ENCODE data around the gene ATAD3A.
"Not testable (repeated sequence)": the region's sequence is repeated elsewhere in the genome, so short reads cannot be mapped to it uniquely, and the experiment has no call there.

Gene ATAD3A

DNA sequence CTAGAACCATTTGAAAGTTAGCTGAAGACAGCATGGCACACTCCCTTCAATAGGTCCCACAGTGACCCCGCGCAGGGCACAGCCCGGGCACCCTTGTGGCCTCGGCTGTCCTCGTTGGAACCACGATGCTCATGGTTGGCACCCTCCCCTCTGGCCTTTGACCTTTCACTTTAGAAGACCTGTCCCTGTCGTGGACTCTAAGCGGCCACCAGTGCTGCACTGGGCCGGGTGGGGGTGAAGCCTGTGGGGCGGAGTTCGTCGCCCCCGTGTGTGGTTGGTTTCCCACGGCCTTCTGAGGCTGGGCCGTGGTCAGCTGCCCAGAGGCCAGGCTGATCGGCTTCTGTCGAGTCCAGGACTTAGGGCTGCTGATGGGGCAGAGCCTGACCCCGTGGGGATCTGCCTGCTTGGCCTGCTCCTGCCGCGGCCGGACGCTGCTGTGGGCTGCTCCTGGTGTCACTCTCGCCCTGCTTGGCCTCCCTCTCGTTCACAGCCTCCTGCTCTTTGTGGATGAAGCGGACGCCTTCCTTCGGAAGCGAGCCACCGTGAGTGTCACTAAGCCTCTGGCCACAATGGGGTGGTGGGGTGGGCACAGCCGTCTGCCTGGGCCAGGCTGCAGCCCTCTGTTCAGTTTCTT is 12.9 kb downstream of the ATAD3A start:
- DNase-seq (ENCODE audit: low spot score); H3K27me3 ChIP-seq (ENCODE audit: insufficient read depth, poor library complexity, severe bottlenecking); H3K27ac ChIP-seq (ENCODE audit: poor library complexity, severe bottlenecking); H3K9me3 ChIP-seq (ENCODE audit: severe bottlenecking); H3K4me1 ChIP-seq (ENCODE audit: insufficient read depth, poor library complexity, severe bottlenecking); ATAC-seq (ENCODE audit: low read depth); H3K4me3 ChIP-seq (ENCODE audit: severe bottlenecking): not testable (repeated sequence)
- H3K36me3 ChIP-seq (ENCODE audit: low read depth) = peaks cover 40% of the 10 kb centered on the region

DNA sequence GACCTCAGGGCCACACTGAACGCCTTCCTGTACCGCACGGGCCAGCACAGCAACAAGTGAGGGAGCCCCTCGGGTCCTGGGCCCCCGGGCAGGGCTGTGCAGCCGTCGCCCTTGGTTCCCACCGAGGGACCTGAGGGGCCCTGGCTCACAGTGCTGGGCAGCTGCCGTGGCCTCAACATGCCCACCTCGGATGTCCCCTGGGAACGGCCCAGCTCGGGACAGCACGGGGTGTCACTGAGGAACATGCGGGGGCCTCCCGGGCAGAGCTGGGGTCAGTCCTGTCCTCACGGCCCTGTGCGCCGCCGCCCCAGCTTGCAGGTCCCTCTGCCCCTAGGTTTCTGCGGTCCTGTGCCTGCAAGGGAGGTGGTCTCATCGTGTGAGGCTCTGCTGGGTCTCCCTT is 14.5 kb downstream of the ATAD3A start:
- H3K9me3 ChIP-seq (ENCODE audit: severe bottlenecking); H3K4me3 ChIP-seq (ENCODE audit: severe bottlenecking); H3K4me1 ChIP-seq (ENCODE audit: insufficient read depth, poor library complexity, severe bottlenecking); ATAC-seq (ENCODE audit: low read depth); DNase-seq (ENCODE audit: low spot score); H3K27ac ChIP-seq (ENCODE audit: poor library complexity, severe bottlenecking); H3K27me3 ChIP-seq (ENCODE audit: insufficient read depth, poor library complexity, severe bottlenecking): not testable (repeated sequence)
- peaks cover 43% of the 10 kb centered on the region for H3K36me3 ChIP-seq (ENCODE audit: low read depth)

DNA sequence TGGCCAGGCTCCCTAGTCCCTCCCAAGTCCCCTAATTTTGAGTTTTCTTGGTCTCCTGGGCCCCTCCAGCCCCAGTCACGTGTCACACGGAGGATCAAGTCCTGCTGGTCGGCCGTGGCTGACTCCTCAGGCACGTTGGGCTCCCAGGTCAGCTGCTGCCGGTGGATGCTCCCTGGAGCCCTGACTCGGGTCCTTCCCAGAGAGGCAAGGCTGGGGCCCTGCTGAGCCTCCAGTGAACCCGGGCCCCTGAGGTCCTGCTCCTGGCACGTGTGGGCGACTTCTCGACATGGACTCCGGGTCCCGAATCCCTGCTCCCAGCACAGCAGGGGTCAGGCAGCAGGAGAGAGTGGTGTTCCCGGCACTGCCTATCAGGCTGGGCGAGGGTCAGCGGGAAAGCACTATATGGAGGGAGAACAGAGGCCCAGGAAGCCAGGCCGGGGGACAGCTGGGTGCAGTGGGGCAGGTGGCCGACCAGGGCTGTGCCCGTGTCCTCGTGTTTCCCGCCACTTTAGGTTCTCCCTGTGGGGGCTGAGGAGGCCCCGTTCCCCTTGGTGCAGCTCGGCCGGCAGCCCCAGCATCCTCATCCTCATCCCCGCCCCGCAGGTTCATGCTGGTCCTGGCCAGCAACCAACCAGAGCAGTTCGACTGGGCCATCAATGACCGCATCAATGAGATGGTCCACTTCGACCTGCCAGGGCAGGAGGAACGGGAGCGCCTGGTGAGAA is 15.3 kb downstream of the ATAD3A start:
- H3K4me3 ChIP-seq (ENCODE audit: severe bottlenecking) = no peak overlapping the region
- peaks cover 9% of the 10 kb centered on the region for H3K9me3 ChIP-seq (ENCODE audit: severe bottlenecking)
- TF ChIP-seq, protein P1, sequence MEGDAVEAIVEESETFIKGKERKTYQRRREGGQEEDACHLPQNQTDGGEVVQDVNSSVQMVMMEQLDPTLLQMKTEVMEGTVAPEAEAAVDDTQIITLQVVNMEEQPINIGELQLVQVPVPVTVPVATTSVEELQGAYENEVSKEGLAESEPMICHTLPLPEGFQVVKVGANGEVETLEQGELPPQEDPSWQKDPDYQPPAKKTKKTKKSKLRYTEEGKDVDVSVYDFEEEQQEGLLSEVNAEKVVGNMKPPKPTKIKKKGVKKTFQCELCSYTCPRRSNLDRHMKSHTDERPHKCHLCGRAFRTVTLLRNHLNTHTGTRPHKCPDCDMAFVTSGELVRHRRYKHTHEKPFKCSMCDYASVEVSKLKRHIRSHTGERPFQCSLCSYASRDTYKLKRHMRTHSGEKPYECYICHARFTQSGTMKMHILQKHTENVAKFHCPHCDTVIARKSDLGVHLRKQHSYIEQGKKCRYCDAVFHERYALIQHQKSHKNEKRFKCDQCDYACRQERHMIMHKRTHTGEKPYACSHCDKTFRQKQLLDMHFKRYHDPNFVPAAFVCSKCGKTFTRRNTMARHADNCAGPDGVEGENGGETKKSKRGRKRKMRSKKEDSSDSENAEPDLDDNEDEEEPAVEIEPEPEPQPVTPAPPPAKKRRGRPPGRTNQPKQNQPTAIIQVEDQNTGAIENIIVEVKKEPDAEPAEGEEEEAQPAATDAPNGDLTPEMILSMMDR (IDR thresholded peaks at IDR 0.05; ENCODE audit: poor library complexity, severe bottlenecking) = no peak
- ATAC-seq (ENCODE audit: low read depth) = no peak
- no peaks in the 10 kb centered on the region for H3K27me3 ChIP-seq (ENCODE audit: insufficient read depth, poor library complexity, severe bottlenecking)
- DNase-seq (ENCODE audit: low spot score) = no peak
- H3K27ac ChIP-seq (ENCODE audit: poor library complexity, severe bottlenecking) = no peak overlapping the region
- H3K36me3 ChIP-seq (ENCODE audit: low read depth) = peaks cover 45% of the 10 kb centered on the region
- H3K4me1 ChIP-seq (ENCODE audit: insufficient read depth, poor library complexity, severe bottlenecking) = no peaks in the 10 kb centered on the region

DNA sequence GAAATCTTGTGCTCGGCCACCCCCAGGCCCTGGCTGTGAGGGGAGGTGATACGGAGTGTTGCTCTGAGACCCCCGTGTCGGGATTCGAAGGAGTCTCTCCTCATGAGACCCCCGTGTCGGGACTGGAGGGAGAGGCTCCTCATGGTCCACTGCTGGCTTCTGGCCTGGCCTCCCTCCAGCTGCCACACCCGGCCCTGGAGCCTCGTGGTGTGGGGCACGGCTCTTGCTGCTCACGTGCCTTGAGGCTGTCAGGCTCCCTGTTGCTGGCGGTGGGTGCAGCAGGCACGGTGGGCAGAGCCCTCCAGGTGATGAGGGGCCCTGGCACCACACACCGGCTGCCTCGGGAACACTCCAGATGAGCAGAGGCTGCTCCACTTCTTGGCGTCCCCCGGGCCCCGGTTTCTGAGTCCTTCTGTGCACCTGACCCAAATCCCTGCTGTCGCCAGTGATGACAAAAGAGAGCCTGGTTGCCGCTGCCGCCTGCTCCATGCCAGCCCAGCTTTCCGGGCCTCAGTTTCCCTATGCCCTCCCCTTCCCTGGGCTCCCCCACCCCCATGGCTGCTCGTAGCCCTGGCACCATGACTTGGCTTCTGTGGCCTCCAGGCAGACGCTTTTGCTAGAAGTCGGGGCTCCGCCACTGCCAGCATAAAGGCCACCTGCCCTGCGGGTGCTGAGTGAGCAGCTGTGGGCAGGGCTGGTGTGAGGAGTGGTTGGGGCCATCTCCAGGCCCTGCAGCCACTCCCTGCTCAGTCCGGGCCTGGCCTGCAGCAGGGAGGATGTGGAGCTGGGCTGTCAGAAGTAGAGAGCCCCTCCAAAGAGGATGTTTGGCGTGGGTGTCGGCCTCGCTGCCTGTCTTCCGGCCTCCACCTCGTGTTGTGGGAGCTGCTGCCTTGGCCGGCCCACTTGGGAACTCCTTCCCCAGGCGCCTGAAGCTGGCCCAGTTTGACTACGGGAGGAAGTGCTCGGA is 16.6 kb downstream of the ATAD3A start:
- ATAC-seq (ENCODE audit: low read depth) (no peak), DNase-seq (ENCODE audit: low spot score) (no peak)
- Histone ChIP-seq H3K27me3 (ENCODE audit: insufficient read depth, poor library complexity, severe bottlenecking) (no peaks in the 10 kb centered on the region), H3K27ac (ENCODE audit: poor library complexity, severe bottlenecking) (no peak overlapping the region), H3K4me1 (ENCODE audit: insufficient read depth, poor library complexity, severe bottlenecking) (no peaks in the 10 kb centered on the region), H3K36me3 (ENCODE audit: low read depth) (peaks cover 45% of the 10 kb centered on the region), H3K4me3 (ENCODE audit: severe bottlenecking) (no peak overlapping the region), H3K9me3 (ENCODE audit: severe bottlenecking) (peaks cover 9% of the 10 kb centered on the region)
- TF ChIP-seq, protein P1 (IDR thresholded peaks at IDR 0.05; ENCODE audit: poor library complexity, severe bottlenecking) = no peak

DNA sequence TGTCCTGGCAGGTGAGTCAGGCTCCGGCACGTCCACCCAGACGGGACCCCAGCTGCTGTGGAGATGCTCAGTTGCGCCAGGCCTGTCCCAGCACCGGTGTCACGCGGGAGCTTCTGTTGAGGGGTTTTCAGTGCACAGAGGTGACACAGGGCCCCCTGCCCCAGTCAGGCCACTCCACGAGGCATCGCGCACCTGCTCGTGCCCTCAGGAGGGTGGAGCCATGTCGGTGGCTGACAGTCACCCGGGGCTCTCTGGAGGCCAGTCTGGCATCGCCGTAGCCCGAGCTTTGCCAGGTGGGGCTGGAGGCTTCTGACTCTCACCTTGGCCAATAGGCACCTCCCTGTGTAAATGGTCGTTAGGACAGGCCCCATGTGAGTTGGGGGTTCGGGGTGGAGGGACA is 17.4 kb downstream of the ATAD3A start:
- H3K27ac ChIP-seq (ENCODE audit: poor library complexity, severe bottlenecking) = no peak overlapping the region
- no peak overlapping the region for H3K4me3 ChIP-seq (ENCODE audit: severe bottlenecking)
- peaks cover 9% of the 10 kb centered on the region for H3K9me3 ChIP-seq (ENCODE audit: severe bottlenecking)
- ATAC-seq (ENCODE audit: low read depth) (no peak), DNase-seq (ENCODE audit: low spot score) (no peak)
- TF ChIP-seq, protein P1 (IDR thresholded peaks at IDR 0.05; ENCODE audit: poor library complexity, severe bottlenecking) = no peak
- peaks cover 45% of the 10 kb centered on the region for H3K36me3 ChIP-seq (ENCODE audit: low read depth)
- H3K4me1 ChIP-seq (ENCODE audit: insufficient read depth, poor library complexity, severe bottlenecking) = no peaks in the 10 kb centered on the region
- H3K27me3 ChIP-seq (ENCODE audit: insufficient read depth, poor library complexity, severe bottlenecking) = no peaks in the 10 kb centered on the region
